GM19238 (cell line): ENCODE results near the gene CADPS.

ENCODE experiments used
- DNase-seq: peaks from one replicate; pipeline ENCODE4 v3.0.0; 2011; ENCODE audit warnings: low spot score; ENCODE audit not compliant: insufficient read length

The CADPS gene

DNA sequence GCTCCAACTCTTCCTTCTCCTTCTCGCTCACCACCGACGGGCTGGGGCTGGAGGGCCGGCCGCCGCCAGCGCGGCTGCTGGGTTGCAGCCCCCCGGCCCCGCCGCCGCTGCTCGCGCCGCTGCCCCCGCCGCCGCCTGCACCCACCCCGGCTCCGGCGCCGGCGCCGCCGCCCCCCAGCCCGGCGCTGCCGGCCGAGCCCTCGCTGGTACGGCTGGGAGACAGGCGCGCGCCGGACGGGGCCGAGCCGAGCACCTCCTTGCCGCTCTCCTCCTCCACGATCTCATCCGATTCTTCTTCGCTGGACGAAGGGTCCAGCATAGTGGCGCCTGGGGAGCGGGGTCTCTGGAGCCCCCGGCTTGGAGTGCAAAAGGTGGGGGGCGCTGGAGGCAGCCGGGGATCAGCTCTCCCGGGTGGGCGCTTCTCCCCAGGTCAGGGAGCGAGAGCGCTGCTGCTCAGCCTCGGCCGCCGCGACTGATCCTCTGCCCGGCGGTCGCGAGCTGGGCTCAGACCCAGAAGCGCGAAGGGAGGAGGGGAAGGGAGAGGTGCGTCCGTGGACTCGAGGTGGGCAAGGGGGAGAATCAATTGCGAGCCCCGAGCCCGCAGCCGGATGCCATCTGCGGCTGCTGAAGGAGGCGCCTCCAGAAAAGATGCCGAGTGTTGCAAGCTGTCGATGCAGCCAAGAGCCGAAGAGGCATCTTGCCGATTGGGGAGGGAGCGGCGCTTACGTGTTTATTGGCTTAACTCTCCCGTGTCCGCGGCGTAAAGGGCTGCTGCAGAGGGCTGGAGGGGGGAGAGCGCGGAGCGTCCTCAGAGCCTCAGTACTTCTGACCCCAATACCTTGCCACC lies at the start of gene CADPS:
Gene CADPS (minus strand): TSS at position 706 of the 847 bp plus-strand sequence. CDS start 387 bp downstream, at position 319.
- no peak for DNase-seq

DNA sequence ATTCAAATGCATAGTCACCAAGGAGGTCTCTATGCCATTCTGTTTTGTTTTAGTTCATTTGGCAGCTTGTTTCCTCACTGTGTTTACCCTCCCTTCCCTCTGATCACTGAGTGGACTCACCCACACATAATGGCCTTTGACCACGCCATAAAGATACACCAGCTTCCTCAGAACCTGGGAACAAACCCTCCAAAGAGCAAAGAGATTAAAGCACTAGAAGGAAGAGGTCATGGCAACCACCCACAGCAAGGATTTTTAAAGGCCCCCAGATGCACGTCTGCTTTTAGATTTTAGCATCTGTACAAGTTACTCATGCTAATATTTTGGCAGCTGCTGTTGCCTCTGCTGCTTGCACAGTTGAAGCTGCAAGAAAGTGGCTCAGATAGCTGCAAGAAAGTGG lies 47.9 kb upstream of the CADPS start:
- DNase-seq: no peak

DNA sequence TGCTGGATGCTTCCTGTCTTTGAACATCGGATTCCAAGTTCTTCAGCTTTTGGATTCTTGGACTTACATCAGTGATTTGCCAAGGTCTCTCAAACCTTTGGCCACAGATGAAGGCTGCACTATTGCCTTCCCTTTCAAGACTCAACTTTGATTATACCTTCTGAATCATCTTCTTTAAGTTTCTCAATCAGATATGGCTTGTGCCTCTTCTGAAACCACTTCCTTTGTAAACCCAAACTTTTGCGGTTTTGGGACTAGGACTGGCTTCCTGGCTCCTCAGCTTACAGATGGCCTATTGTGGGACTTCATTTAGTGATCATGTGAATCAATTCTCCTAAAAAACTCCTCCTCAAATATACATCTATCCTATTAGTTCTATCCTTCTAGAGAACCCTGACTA lies 47.1 kb upstream of the CADPS start:
- DNase-seq: no peak

- DNase-seq: no peak
These were observed 45.2 kb upstream of the CADPS start for GRCh38 chr3:62920466-62920784.

DNA sequence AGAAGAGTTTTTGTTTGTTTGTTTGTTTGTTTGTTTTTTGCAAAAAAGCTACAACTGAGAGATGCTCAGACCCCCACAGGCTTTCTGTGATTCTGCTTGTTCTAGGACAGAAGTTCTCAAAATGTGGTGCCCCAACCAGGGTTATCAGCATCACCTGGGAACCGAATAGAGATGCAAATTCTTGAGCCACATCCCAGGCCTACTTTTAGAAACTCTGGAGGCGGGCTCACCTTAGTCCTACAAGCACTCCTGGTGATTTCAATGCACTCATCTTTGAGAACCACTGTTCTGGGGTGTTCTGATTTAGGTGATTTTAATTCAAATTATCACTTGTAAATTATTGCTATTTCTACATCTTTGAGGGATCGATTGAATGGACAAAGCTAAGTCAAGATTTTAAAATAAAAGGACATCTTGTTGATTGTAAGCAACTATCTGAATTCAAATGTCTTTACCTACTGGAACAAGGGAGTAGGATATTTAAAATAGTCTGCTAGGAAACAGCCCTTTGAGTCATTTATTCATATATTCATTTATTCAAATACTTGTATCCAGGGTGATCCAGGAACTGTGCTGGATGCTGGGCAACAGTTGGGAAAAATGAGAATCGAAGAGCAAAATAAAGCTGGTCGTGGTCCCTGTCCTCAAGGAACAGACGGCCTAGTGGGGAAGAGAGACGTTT lies 44.7 kb upstream of the CADPS start:
- no peak for DNase-seq

- no peak for DNase-seq
These were observed 43.6 kb upstream of the CADPS start for GRCh38 chr3:62918777-62919176.

GRCh38 chr3:62918131-62918530 lies 42.9 kb upstream of the CADPS start:
- no peak for DNase-seq

GRCh38 chr3:62911526-62911925 lies 36.3 kb upstream of the CADPS start:
- no peak for DNase-seq

- no peak for DNase-seq
These were observed 30.1 kb upstream of the CADPS start for GRCh38 chr3:62905331-62905730.

- no peak for DNase-seq
These were observed 23.6 kb upstream of the CADPS start for GRCh38 chr3:62898530-62899496.

DNA sequence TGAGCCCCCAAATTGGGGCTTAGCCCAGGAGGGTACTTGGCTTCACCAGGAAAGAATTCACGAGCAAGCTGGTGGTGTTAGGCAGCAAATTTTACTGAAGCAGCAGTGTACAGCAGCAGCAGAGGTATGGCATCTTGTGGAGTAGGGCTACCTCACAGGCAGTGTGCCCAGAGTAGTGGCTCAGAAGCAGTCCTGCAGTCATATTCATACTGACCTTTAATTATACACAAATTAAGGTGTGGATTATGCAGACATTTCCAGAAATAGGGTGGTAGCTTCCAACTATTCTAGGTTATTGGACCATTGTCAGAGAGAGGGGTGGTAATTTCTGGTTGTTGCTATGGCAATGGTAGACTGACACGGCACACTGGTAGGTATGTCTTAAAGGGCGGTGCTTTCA lies 20.7 kb upstream of the CADPS start:
- no peak for DNase-seq

DNA sequence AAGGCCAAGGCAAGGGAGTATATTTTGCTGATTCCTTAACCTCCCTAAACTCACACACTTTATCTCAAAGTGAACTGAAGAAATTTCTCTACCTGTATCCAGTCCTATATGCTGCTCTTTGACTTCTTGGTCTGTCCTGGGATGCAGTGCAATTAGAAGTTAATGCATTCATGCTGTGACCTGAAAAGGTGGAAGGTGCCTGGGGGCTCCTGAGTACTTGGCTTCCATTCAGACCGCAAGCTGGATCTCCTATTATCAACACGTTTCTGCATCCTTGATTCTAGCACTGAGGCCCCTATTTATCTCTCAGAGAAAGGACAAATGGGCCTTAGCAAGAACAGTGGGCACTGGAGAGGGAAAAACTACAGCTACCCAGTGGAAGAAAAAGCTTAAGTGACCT lies 17.7 kb upstream of the CADPS start:
- no peak for DNase-seq

DNA sequence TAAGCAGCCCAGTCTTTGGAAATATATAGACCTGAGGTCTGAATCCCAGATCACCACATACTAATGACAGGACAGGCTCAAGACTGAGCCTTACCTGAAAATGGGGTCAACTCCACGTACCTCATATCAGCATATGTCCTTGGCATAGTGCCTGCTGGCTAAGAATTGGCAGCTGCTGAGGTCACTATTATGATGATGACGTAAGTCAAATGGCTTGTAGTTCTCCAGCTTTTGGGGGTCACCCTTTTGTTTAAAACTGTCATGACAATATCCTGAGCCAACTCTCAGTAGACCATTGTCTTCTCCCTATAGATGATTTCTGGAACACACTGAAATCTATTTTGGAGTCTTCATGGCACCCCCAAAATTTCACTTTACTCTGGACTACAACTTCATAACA lies 16.8 kb upstream of the CADPS start:
- no peak for DNase-seq

DNA sequence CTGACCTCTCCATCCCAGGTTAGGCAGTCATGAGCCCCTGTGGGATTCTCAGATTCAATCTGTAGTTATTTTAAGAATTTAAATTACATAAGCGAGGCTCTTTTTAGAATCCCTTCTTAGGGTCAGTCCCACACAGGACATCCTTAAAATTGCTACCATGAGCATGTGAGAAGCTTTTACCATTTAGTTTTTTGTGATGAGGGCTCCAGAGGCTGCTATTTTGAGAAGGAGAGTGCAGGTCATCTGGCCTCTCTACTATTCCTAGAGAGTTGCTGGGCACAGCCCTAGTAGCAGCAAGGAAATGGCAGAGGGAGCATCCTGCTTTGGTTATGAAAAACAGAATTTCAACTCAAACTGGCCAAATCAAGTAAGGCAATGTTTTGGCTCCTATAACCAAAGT lies 13.6 kb upstream of the CADPS start:
- DNase-seq: no peak

DNA sequence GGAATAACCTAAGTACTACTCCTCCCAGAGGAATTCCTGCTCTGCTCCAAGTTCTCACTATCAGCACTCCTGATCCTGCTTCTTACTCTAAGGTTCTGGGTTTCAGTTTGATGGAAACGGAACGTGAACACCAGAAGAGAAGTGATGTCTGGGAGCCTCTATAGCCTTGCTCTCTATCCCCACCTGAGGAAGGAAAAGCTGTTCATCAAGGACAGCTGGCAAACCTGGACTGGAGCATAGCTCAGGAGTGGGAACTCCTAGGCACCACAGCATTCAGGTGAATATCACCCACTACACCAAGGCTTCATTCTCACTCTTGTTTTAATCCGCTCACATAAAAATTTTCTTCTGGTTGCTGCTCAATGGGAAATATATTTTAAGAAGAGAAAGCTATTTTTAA lies 13.0 kb upstream of the CADPS start:
- no peak for DNase-seq

DNA sequence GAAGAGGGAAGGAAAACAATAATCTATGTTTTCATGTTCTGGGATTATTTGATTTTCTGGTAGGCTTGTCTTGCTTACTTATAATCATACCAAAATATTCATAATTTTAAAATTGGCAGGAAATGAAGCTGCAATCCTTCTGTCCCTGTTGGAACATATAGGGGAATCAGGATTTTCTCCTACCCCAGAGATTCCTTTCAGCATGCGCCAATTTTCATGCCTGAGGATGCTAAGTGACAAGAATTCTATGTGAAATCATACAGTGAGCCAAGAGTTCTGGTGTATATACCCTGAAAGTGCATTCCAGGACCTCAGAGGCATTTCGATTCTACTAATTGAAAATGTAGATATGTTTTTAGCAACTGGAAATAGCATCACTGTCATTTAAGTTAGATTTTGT lies 9.9 kb upstream of the CADPS start:
- DNase-seq: no peak

- no peak for DNase-seq
These were observed 9.1 kb upstream of the CADPS start for GRCh38 chr3:62884096-62884870.

DNA sequence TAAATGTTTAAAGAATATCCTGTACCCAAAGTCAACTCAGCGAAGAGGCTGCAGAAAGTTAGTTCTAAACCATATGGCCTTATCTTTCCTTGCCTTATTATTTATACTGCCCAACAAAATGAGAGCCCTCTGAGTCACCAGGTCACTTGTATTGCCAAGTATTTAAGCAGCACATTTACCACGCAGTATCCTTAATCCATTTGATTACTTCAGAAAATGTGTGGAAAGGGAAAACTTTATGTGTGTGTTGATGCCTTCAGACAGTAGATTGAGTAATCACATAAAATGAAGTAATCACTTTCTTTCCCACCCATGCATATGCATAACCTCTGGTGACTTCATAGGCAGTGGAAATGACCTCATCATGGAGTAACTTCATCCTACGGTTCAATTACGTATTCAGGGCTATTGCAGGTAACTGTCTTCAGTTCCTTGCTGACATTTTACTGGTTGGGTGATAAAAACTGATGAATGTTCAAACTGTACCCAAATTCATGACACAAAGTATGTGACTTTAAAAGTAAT lies 7.5 kb upstream of the CADPS start:
- DNase-seq: no peak

DNA sequence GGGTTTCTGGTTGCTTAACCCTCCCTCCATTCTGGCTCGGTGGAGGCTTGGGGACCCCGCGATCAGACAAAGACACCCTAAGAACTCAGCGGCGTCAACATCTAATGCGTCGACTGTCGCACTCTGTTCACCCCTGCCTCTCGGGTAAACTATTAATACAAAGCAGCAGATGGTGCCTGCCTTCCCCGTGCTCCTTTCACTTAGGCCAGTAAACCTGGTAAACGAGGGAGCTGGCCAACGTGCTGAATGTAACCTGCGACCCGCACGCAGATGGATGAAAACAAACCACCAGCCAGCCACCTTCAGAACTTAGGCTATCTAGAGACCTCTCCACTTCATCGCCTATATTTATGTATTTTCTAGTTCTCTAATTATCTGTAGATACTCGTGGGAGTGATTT lies 848 bp upstream of the CADPS start:
- peak; percentile 3 for DNase-seq

DNA sequence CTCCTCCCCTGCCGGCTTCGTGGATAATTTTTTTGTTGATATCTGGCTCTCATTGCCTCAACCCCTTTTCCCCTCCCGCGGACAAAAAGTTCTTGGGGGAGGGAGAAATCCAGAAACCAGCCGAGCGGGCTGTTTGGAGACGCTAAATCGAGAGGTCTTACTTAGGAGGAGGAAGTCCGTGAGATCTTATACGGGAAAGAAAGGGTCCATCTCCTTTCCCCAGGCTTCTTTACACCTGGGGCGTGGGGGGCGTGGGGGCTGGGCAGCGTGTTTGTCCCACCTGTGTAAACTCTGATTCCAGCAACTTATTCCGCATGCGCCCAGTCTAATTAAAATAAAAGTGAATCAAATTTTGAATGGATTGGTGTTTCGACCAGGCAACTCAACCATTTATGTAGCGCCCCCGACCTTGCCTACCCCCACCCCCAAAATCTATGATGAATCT lies 364 bp upstream of the CADPS start:
- no peak for DNase-seq
